HUES6 (cell line): ENCODE data around the gene ST8SIA4.

Experiments
- H3K27ac ChIP-seq: 2 replicates; pipeline ENCODE4 v1.7.0; 2013; ENCODE audit warnings: low read depth, mild to moderate bottlenecking, low read length, inconsistent platforms
- H3K27me3 ChIP-seq: 2 replicates; pipeline ENCODE4 v1.6.1; 2013; ENCODE audit warnings: low read length; ENCODE audit not compliant: control insufficient read depth, insufficient read depth
- H3K36me3 ChIP-seq: 2 replicates; pipeline ENCODE4 v1.6.1; 2013; ENCODE audit warnings: low read length; ENCODE audit not compliant: control insufficient read depth, insufficient read depth
- H3K4me1 ChIP-seq: 2 replicates; pipeline ENCODE4 v1.6.1; 2013; ENCODE audit warnings: low read length; ENCODE audit not compliant: control insufficient read depth, insufficient read depth
- H3K4me3 ChIP-seq: 2 replicates; pipeline ENCODE4 v1.5.1; 2013; ENCODE audit warnings: low read depth, low read length
- H3K9ac ChIP-seq: one replicate; pipeline ENCODE4 v1.6.1; 2013; ENCODE audit warnings: mild to moderate bottlenecking, low read length
- H3K9me3 ChIP-seq: 2 replicates; pipeline ENCODE4 v1.6.1; 2013; ENCODE audit warnings: low read depth, low read length; ENCODE audit not compliant: control insufficient read depth, insufficient read depth

Gene ST8SIA4

GRCh38 chr5:100779669-100780375, 123.3 kb downstream of the ST8SIA4 start:
- Histone ChIP-seq H3K27ac (no peak overlapping the region), H3K9ac (no peak overlapping the region), H3K9me3 (0 out of 2 replicates have a peak, but pooled peaks cover under 1% of the 10 kb centered on the region), H3K36me3 (no peaks in the 10 kb centered on the region), H3K27me3 (no peaks in the 10 kb centered on the region), H3K4me1 (peaks cover 14% of the 10 kb centered on the region), H3K4me3 (no peak overlapping the region)

DNA sequence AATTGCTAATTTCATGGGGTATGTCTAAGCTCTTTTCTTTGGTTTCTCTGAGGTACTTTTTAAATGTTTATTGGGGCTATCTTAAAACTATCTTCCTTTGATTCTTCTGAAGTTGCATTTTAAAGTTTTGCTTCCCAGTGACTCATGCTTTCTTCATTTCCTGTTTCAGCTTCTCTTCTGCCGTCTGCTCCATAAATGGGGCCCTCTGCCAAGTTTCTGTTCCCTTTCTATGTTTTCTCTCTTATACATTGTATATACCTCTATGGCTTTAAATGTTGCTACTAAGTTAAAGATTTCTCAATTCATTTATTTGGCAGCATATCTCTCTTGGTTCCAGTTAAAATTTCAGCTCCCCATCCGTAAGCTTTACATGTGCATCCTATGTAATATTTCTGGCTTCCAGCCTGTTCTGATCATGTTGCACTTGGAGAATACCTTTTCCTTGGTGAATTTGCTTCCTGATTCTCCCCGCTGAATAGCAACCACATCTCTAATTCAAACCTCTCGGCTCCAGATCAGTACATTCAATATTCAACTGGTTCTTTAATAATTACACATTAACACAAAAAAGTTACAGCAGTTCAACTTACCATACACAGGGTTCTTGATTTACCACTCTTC, 125.3 kb downstream of the ST8SIA4 start:
- peaks cover 20% of the 10 kb centered on the region for H3K4me1 ChIP-seq
- H3K36me3 ChIP-seq, result no peaks in the 10 kb centered on the region
- no peak overlapping the region; the same call in 1 of the 2 replicates for H3K27ac ChIP-seq
- no peak overlapping the region for H3K4me3 ChIP-seq
- H3K9ac ChIP-seq, result no peak overlapping the region
- H3K9me3 ChIP-seq, result no peaks in the 10 kb centered on the region
- H3K27me3 ChIP-seq, result no peaks in the 10 kb centered on the region

DNA sequence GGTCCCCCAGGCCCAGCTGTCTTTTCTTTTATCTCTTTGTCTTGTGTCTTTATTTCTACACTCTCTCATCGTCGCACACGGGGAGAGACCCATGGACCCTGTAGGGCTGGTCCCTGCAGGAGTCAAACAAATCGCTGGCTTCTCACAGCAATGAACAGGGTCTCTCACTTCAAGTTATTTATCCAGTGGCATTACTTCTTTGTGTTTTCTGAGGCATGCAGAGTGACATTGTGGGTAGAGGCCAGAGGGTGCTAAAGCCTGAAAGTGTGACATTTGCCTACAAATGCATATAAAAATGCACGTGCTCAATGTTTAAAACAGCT, 127.6 kb downstream of the ST8SIA4 start:
- no peaks in the 10 kb centered on the region for H3K27me3 ChIP-seq
- H3K9me3 ChIP-seq, result no peaks in the 10 kb centered on the region
- no peak overlapping the region for H3K27ac ChIP-seq
- H3K4me3 ChIP-seq, result no peak overlapping the region
- H3K9ac ChIP-seq, result no peak overlapping the region
- peaks cover 29% of the 10 kb centered on the region for H3K4me1 ChIP-seq
- no peaks in the 10 kb centered on the region for H3K36me3 ChIP-seq

DNA sequence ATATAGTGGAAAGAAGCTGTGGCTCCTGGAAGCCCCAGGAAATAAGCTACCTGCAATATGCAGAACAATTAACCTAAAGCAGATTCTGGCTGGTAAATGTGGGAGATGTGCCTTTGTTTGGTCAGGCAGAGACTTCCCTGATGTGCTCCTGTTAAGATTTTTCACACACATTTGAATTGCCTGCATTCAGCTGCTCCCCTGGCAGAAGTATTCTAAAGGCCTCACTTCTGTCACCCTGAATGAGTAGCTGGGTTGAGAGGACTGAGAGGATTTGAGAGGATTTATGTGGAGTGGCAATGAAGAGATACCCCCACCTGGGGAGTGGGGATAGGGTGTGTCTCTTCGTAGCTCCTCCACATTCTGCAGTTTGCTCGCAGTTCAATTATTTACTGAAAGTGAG, 130.5 kb downstream of the ST8SIA4 start:
- no peaks in the 10 kb centered on the region for H3K27me3 ChIP-seq
- H3K27ac ChIP-seq, result no peak overlapping the region
- H3K4me3 ChIP-seq, result no peak overlapping the region
- no peaks in the 10 kb centered on the region for H3K36me3 ChIP-seq
- H3K4me1 ChIP-seq, result peaks cover 20% of the 10 kb centered on the region
- H3K9me3 ChIP-seq, result no peaks in the 10 kb centered on the region
- no peak overlapping the region for H3K9ac ChIP-seq

DNA sequence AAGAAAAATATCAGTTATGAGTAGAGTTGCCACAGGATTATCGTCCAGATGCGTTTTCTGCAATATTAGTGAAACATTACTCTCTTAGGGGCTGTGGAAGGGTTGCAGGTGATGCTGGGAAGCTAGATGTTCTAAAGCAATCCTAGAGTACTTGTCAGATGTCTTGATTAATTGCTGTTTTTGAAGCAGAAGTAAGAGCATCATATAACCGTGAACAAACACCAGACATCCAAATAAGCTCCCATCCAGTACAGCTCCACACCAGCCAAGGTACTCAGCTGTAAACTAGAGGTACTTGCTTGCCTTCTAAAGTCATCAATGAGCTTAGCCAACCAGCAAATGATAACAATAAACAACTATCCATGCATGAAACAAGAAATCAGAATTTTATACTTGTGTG, 131.1 kb downstream of the ST8SIA4 start:
- H3K9ac ChIP-seq, result no peak overlapping the region

GRCh38 chr5:100771181-100771580, 131.9 kb downstream of the ST8SIA4 start:
- Histone ChIP-seq H3K4me3 (no peak overlapping the region), H3K9ac (no peak overlapping the region), H3K4me1 (peaks cover 15% of the 10 kb centered on the region), H3K36me3 (no peaks in the 10 kb centered on the region), H3K27ac (no peak overlapping the region), H3K27me3 (no peaks in the 10 kb centered on the region), H3K9me3 (no peaks in the 10 kb centered on the region)

More for the DNA sequence above, 131.1 kb downstream of the ST8SIA4 start:
- no peaks in the 10 kb centered on the region for H3K36me3 ChIP-seq
- H3K27ac ChIP-seq, result no peak overlapping the region
- no peaks in the 10 kb centered on the region for H3K9me3 ChIP-seq
- no peaks in the 10 kb centered on the region for H3K27me3 ChIP-seq
- H3K4me3 ChIP-seq, result no peak overlapping the region
- peaks cover 15% of the 10 kb centered on the region for H3K4me1 ChIP-seq

DNA sequence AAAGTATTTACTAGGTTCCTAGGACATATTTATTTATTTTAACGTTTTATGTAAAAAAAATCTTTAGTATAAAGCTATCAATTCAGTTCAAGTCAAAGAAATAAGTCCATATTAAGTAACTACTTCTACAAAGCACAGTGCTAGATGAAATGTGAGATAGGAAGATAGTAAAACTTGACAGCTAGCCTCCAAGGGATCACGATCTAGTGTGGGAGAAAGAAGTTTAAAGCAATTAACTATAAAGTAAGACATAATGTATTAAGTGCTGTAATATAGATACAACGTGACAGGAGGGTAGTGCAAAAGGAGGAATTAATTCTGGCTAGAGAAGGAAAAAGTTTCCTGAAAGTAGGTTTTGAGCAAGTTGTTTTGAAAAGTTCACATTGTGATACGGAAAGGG, 134.9 kb downstream of the ST8SIA4 start:
- no peak overlapping the region for H3K9ac ChIP-seq
- no peaks in the 10 kb centered on the region for H3K9me3 ChIP-seq
- H3K36me3 ChIP-seq, result no peaks in the 10 kb centered on the region
- H3K27ac ChIP-seq, result no peak overlapping the region
- H3K27me3 ChIP-seq, result no peaks in the 10 kb centered on the region
- peaks cover 14% of the 10 kb centered on the region for H3K4me1 ChIP-seq
- H3K4me3 ChIP-seq, result no peak overlapping the region

DNA sequence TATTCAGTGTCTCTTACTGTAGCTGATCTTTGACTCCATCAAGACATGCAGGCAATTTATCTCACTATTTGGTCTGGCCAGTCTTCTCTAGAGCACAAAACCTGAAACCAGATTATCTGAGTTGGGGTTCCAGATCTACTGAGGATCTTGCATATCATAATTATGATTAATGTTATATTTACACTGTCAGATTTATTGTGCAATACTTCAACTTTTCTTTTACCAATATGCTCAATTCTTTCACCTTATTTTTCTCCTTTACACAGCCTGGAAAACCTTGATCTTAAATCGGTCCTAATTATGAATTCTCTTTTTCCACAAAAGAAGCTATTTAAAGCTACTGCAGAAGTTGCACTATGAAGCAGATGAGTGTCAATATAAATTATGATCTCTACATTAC, 140.1 kb downstream of the ST8SIA4 start:
- Histone ChIP-seq H3K27me3 (peaks cover 7% of the 10 kb centered on the region; the same call in 1 of the 2 replicates), H3K27ac (no peak overlapping the region), H3K9me3 (no peaks in the 10 kb centered on the region), H3K4me3 (no peak overlapping the region), H3K36me3 (no peaks in the 10 kb centered on the region), H3K9ac (no peak overlapping the region), H3K4me1 (peaks cover 9% of the 10 kb centered on the region)

DNA sequence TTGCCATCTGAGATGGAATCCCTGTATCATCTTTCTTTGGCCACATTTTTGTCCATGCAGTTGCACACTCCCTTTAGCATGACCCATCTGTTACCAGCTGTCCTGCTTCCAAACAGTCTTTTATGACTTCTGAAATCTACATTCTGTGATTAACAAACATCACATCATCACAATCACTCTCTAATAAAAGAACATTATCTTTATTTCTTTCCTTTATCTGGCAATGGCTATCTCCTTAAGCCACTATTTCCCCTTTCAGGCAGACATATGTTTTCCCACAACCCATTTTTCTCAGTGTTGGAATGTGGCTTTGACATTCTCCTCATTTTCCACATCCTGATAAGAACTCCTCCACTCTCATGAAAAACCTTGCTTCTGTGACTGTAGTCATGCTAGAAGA, 141.0 kb downstream of the ST8SIA4 start:
- Histone ChIP-seq H3K4me3 (no peak overlapping the region), H3K27me3 (peaks cover 7% of the 10 kb centered on the region; the same call in 1 of the 2 replicates), H3K9ac (no peak overlapping the region), H3K27ac (no peak overlapping the region), H3K36me3 (no peaks in the 10 kb centered on the region), H3K9me3 (no peaks in the 10 kb centered on the region), H3K4me1 (peaks cover 18% of the 10 kb centered on the region)

DNA sequence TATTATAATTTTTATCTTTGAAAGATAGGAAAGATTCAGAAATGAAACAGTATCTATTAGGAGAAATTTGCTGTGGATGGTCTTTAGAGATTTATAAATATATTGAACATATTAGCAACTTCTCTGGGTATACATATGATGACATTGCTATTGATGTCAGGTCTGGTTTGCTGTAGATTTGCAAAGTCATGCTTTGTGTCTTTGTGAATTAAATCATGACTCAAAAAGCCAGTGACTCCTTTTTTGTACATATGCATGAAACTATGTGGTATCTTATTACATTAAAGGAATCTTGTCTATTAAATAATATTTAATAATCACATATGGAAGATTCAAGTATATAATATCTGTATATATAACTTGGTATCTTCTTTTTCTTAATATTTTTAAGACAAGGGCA, 141.9 kb downstream of the ST8SIA4 start:
- no peak overlapping the region for H3K4me3 ChIP-seq
- no peak overlapping the region for H3K27ac ChIP-seq
- no peak overlapping the region for H3K9ac ChIP-seq
- peaks cover 18% of the 10 kb centered on the region for H3K4me1 ChIP-seq
- H3K36me3 ChIP-seq, result no peaks in the 10 kb centered on the region
- H3K9me3 ChIP-seq, result no peaks in the 10 kb centered on the region
- H3K27me3 ChIP-seq, result peaks cover 11% of the 10 kb centered on the region; the same call in 1 of the 2 replicates

GRCh38 chr5:100760688-100761087, 142.4 kb downstream of the ST8SIA4 start:
- no peak overlapping the region for H3K27ac ChIP-seq
- H3K9me3 ChIP-seq, result no peaks in the 10 kb centered on the region
- H3K36me3 ChIP-seq, result no peaks in the 10 kb centered on the region
- H3K27me3 ChIP-seq, result peaks cover 14% of the 10 kb centered on the region; the same call in 1 of the 2 replicates
- H3K4me1 ChIP-seq, result peaks cover 18% of the 10 kb centered on the region
- H3K4me3 ChIP-seq, result no peak overlapping the region
- no peak overlapping the region for H3K9ac ChIP-seq
